ENCODE measurements around the gene MNX1. TPM values are rescaled to one million over a fixed set of nuclear protein-coding genes. Genes with fewer than 3 reads are reported as not detected.

The MNX1 gene
- total RNA-seq, 1 donor, result not detected

DNA sequence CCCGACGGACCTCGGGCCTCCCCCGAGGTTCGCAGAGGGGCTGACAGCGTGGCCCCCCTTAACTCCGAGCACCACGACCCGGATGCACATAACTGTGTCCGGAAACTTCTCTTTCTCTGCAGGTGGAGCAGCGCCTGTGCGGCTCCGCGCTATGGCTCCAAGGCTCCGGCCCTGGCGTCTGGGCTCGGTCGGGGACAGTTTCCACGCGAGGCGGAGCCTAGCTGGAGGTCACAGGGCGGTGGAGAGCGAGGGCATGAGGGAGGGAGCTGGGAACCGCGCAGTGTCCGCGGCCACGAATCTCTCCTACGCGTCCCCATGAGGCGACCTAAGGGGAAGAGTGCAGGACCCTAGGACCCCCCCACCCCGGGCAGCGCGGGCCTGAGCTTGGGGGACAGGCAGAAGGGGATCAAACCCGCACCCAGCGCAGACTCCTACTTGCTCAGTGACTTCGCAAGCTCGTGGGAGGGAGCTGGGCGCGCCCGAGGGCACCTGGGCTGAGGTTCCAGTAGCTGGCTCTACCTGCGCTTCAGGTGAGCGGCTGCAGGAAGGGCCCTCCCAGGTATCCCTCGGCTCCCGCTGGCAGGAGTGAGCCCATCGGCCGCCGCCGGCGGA, 8.6 kb upstream of the MNX1 start:
- TF ChIP-seq, protein P1, sequence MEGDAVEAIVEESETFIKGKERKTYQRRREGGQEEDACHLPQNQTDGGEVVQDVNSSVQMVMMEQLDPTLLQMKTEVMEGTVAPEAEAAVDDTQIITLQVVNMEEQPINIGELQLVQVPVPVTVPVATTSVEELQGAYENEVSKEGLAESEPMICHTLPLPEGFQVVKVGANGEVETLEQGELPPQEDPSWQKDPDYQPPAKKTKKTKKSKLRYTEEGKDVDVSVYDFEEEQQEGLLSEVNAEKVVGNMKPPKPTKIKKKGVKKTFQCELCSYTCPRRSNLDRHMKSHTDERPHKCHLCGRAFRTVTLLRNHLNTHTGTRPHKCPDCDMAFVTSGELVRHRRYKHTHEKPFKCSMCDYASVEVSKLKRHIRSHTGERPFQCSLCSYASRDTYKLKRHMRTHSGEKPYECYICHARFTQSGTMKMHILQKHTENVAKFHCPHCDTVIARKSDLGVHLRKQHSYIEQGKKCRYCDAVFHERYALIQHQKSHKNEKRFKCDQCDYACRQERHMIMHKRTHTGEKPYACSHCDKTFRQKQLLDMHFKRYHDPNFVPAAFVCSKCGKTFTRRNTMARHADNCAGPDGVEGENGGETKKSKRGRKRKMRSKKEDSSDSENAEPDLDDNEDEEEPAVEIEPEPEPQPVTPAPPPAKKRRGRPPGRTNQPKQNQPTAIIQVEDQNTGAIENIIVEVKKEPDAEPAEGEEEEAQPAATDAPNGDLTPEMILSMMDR (IDR thresholded peaks at IDR 0.05; ENCODE audit: insufficient read depth, low read length), result no peak
- DNase-seq (ENCODE audit: low read depth), result no peak
- no peak overlapping the region for H3K4me3 ChIP-seq (ENCODE audit: low read depth, low read length)

DNA sequence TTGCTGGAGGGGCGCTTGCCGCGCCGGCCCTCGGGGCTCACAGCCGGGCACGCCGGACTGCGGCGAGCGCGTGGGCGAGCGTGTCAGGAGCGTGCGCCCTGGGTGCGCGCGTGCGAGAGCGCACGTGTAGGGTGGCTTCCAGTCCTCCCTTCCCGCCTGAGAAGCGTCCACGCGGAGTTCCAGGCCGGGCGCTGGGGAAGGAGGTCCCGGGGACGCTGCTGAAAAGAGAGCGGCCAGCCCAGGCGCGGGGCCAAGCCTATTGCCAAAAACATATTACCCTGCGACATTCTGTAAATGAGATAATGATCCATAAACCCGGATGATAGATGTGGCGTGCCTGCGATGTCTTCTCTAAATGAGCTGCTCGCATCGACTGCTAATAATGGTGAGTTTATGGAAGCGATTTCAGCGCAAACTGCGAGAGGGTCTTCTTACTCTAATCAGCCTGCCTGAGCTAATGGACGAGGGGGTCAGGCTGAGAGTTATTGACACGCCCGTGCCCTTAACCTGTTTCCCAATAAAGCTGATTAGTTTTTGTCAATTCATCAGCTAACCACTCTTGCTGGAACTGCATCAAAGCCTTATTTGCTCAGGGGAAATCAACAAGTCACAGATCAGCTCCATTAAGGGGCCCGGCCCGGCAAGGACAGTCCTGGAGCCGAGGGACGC, 8.0 kb upstream of the MNX1 start:
- TF ChIP-seq, protein P1 (IDR thresholded peaks at IDR 0.05; ENCODE audit: insufficient read depth, low read length), result no peak
- DNase-seq (ENCODE audit: low read depth), result no peak
- H3K4me3 ChIP-seq (ENCODE audit: low read depth, low read length), result no peak overlapping the region

DNA sequence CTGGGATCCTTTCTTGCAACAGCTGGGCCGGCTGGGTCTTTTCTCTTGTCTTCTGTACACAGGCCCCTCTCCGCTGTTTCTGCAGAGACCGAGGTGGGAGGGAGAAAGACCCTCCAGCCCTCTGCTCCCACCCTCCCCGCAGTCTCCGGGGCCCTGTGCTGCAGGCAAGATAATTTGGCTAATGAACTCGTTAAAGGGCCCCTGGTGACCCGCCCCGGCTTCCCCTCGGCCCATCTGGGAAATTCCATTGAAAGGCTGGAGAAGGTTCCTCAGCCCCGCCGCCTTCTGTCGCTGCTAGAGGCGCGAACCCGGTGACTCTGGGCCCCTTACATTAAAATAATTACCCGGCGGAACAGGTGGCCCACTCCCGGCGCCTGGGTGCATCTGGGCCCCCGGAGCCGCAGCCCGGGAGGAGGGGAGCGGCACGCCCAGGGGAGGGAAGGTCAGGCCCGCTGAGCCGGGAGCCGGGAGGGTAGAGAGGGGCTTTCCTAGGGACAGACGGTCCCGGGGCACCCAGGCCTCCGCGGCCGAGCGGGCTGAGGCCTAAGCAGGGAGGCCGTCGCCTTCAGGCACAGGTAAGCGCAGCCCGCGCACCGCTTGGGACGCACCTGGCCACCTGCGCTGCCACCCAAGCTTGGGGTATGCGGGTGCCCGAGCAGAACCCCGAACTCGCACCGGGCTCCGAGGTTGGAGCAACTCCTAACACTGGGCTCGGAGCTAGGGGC, 7.3 kb upstream of the MNX1 start:
- TF ChIP-seq, protein P1 (IDR thresholded peaks at IDR 0.05; ENCODE audit: insufficient read depth, low read length), result no peak
- DNase-seq (ENCODE audit: low read depth), result no peak
- no peak overlapping the region for H3K4me3 ChIP-seq (ENCODE audit: low read depth, low read length)

DNA sequence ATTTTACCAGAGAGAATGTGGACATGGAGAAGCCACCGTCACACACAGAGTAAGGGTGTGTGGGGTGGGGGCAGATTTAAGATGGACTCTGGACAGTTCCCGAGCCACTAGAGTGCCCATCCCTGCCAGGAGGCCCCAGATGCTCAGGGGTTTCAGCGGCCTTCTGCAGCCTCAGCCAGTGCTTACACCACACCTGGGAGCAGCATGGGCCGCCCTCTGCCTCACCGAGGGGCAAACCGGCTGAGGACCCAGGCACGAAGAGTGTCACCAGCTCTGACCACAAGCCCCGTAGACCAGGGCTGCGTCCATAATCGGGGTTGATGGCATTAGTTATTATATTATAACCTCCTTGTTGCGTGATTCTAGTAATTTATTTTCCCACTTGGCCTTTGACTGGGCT, 6.7 kb upstream of the MNX1 start:
- DNase-seq (ENCODE audit: low read depth), result no peak
- TF ChIP-seq, protein P1 (IDR thresholded peaks at IDR 0.05; ENCODE audit: insufficient read depth, low read length), result no peak
- H3K4me3 ChIP-seq (ENCODE audit: low read depth, low read length), result no peak overlapping the region

DNA sequence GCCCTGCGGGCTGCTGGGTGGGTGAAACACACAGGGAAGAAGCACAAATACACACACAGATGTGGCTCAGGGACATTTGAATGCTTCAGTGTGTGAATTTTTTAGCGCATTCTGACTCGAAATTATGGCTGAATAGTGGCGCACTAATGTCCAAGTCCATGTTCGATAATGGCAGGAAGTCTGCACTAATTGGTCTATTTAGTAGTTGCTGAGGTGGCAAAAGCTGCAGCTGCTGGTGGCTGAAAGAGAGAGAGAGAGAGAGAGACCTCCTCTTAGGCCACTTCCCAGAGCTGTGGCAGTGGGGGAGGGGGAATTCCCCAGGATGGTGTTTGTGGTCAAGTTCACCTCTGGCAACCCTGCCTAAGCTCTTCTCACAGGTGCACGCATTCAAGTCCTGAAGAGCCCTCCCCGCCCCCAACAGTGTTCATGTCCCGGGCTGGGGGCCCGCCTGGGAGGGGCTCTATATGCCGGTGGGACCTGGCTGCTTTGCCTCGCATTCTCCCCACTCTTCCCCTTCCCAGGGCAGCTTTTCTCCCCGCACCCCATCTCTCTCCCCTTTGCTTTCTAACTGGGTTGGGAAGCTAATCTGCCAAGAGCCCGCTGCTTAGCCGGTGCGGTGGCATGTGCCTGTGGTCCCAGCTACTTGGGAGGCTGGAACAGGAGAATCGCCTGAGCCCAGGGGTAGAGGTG, 6.0 kb upstream of the MNX1 start:
- TF ChIP-seq, protein P1 (IDR thresholded peaks at IDR 0.05; ENCODE audit: insufficient read depth, low read length), result no peak
- no peak overlapping the region for H3K4me3 ChIP-seq (ENCODE audit: low read depth, low read length)
- no peak for DNase-seq (ENCODE audit: low read depth)

DNA sequence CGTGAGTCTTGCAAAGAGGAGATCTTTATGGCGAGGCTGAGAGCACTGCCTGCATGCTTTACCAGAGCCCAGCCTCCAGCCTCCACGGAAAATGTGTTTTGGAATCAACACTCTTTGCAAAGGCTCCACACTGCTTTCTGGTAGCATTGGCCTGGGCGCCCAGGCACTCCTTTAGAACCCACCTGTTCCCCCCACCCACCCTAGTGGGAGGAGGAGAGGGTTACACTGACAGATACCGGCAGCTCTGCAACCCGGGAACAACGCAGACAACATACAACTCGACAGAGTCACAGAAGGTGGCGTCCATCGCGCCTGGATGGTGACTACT, 5.5 kb upstream of the MNX1 start:
- H3K4me3 ChIP-seq (ENCODE audit: low read depth, low read length), result no peak overlapping the region
- no peak for DNase-seq (ENCODE audit: low read depth)
- TF ChIP-seq, protein P1 (IDR thresholded peaks at IDR 0.05; ENCODE audit: insufficient read depth, low read length), result no peak

All from fibroblast of the aortic adventitia (primary cell).